ENCODE results near the gene ZC3H4. TPM values are rescaled to one million over a fixed set of nuclear protein-coding genes. Genes with fewer than 3 reads are reported as not detected.

Gene ZC3H4
- total RNA-seq, 1 experiment from 2014 or later, result 11.2 TPM

DNA sequence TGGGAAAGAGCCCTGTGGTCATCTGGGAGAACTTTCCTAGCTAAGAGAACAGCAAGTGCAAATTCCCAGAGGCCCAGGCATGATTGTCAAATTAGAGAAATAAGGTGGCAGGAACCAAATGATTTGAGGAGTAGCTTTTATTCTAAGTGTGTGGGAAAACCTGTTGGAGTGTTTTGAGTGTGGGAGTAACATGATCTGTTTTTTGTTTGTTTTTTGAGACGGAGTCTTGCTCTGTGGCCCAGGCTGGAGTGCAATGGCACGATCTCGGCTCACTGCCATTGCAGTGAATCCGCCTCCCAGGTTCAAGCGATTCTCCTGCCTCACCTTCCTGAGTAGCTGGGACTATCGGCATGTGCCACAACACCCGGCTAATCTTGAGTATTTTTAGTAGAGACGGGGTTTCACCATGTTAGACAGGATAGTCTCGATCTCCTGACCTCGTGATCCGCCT lies 19.5 kb upstream of the ZC3H4 start:
- DNase-seq (ENCODE audit: low read depth), result no peak

DNA sequence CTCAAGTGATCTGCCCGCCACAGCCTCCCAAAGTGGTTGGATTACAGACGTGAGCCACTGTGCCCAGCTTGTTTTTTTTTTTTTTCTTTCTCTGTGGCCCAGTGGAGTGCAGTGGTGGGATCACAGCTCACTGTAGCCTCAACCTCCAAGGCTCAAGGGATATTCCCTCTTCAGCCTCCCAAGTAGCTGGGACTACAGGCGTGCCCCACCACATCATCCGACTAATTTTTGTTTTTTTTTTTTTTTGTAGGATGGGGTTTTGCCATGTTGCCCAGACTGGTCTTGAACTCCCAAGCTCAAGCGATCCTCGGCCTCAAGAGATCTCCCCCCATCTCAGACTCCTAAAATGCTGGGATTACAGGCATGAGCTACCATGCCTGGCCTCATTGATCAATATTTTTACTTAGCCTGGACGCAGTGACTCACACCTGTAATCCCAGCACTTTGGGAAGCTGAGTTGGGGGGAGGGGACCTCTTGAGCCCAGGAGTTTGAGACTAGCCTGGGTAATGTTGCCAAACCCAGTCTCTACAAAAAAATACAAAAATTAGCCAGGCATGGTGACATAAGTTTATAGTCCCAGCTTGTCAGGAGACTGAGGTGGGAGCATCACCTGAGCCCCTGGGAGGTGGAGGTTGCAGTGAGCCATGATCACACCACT lies 18.7 kb upstream of the ZC3H4 start:
- DNase-seq (ENCODE audit: low read depth), result no peak

DNA sequence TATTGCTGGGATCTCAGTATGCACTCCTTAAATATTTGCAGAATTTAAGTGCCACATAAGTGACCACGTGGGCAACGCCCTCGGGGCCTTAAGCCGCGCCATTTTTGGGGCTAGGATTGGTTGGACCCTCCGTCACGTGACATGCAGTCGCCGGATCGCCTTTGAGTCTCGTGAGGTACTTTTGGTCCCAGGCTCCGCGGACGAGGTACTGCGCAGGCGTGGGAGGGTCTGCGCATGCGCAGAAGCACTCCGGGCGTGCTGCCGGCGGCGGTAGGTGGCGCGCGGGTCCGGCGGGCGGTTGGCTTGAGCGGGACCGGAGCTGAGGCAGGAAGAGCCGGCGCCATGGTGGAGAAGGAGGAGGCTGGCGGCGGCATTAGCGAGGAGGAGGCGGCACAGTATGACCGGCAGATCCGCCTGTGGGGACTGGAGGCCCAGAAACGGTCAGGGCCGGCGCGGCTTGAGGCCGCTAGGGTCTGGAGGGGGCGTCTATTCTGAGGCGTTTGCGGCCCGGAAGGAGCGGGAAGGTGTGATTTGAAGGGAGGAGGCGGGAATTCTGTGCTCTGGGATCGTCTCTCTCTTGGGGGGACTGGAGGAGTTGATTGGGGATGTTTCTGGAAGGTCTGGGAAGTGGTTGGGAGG lies 17.1 kb upstream of the ZC3H4 start, which contains the start of gene SAE1:
TSS of gene SAE1 (plus strand) at position 247 of the 639 bp plus-strand sequence. CDS start at position 343, 96 bp downstream.
- DNase-seq (ENCODE audit: low read depth), result peak; percentile 98

DNA sequence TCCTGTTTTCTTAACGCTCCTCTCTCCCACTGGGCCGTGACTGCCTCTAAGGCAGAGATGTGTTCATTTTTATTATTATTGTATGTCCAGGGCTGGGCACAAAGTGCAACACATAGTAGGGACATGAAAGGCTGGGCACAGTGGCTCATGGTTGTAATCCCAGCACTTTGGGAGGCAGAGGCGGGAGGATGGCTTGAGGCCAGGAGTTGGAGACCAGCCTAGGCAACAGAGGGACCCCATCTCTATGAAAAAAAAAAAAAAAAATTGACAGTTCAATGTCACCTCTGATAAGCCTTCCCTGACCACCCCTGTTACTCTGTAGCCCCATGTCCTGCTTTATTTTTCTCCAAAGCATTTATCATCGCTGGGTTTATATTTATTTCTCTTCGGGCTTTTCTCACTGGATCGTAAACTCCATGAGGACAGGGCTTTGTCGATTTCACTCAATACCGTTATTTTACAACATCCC lies 16.6 kb upstream of the ZC3H4 start:
- no peak for DNase-seq (ENCODE audit: low read depth)

DNA sequence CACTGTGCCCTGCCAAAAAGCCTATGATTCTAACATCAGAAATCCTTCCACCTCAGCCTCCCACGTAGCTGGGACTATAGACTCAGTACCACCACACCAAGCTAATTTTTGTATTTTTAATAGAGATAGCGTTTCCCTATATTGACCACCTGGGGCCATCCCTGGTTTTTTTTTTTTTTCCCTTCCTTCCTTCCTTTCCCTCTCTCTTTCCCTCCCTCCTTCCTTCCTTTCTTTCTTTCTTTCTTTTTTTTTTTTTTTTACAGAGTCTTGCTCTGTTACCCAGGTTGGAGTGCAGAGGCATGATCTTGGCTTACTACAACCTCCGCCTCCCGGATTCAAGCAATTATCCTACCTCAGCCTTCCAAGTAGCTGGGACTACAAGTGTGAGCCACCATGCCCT lies 16.0 kb upstream of the ZC3H4 start:
- DNase-seq (ENCODE audit: low read depth), result no peak

DNA sequence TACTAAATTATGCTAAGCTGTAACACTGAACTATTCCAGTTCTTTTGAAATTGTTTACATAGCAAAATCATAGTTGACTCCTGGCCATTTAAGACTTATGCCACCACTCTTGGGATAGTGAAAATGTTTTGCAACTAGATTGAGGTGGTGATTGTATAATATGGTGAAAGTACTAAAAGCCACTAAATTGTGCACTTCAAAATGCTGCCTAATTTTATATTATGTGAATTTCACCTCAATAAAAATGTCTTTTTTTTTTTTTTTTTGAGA lies 12.0 kb upstream of the ZC3H4 start:
- DNase-seq (ENCODE audit: low read depth), result no peak

DNA sequence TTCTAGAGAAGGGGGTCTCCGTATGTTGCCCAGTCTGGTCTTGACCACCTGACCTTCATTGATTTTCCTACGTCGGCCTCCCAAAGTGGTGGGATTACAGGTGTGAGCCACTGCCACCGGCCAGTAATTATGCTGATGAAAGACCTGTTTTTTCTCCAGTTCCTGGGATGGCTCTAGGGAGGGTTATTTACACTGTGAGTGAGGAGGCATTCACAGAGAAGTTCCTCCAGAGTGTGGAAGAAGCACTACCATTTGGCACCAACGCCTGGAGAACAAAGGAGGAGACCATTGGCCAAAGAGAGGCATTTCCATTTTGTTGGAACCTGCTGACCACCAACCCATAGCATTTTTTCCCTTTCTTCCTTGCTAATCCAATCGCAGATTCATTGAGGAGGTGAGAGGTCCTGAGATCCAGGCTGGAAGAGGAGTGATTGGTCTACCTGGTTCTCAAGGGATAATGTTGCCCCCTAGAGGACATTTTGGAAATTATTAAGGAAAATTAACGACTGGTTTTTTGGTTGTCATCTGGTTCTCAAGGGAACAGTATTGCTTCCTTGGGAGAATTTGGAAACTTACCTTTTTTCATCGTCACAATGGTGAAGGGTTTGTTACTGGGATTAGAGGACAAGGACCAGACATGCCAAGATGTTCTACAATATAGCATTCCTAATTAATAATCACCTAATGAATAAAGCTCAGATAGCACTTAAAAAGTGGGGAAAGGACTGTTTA lies 11.5 kb upstream of the ZC3H4 start:
- DNase-seq (ENCODE audit: low read depth), result peak; percentile 80

DNA sequence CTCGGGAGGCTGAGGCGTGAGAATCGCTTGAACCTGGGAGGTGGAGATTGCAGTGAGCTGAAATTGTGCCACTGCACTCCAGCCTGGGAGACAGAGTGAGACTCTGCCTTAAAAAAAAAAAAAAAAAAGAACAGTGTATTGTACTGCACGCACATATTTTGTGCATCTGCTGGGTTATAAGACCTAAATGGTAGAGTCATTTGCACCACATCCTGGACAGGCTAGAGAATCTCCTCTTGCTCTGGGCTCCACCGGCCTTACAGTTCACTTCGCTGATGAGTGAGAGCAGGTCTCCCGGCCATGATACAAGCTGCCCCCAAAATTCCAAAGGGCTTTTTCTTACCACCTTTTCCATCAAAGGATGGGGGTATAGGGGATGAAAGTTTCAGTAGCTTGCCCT lies 9.8 kb upstream of the ZC3H4 start:
- no peak for DNase-seq (ENCODE audit: low read depth)

DNA sequence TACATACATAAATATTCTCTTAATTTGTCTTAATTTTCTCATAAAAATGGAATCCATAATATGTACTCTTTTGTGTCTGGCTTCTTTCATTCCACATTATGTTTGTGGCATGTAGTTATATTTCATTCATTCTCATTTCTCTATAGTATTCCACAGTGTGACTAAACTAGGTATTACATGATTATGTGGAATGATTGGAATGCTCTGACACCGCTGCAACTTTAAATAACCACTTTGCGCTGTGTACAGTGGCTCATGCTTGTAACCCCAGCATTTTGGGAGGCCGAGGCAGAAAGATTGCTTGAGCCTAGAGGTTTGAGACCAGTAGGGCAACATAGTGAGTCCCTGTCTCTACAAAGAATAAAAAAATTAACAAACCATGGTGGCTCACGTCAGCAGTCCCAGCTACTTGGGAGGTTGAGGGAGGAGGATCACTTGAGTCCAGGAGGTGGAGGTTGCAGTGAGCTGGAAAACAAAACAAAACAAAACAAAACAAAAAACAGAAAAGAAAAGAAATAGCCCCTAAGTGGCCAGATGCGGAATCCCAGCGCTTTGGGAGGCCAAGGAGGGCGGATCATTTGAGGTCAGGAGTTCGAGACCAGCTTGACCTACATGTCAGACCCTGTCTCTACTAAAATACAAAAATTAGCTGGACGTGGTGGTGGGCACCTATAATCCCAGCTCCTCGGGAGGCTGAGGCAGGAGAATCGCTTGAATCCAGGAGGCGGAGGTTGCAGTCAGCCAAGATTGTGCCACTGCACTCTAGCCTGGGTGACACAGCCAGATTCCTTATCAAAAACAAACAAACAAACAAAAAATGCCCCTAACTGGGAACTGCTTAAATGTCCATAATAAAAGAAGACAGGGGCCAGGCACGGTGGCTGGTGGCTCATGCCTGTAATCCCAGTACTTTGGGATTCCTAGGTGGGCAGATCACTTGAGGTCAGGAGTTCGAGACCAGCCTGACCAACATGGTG lies 9.1 kb upstream of the ZC3H4 start:
- DNase-seq (ENCODE audit: low read depth), result peak; percentile 85

DNA sequence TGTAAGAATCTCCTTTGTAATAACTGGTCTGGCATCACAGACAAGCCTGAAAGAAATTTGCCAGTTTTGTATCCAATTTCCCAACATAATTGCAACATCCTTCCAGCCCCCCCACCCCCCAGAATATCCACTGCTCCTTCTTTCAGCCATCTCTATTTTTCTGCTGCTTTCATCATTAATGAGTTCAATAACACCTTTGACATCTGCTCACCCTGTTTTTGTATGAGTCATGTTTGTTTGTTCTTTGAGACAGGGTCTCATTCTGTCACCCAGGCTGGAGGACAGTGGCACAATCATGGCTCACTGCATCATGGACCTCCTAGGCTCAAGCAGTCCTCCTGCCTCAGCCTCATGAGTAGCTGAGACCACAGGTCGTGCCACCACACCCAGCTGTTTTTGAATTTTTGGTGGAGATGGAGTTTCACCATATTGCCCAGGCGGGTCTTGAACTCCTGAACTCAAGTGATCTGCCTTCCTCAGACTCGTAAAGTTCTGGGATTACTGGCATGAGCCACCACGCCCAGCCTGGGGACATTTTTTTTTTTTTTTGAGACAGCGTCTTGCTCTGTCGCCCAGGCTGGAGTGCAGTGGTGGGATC lies 7.0 kb upstream of the ZC3H4 start:
- DNase-seq (ENCODE audit: low read depth), result no peak

DNA sequence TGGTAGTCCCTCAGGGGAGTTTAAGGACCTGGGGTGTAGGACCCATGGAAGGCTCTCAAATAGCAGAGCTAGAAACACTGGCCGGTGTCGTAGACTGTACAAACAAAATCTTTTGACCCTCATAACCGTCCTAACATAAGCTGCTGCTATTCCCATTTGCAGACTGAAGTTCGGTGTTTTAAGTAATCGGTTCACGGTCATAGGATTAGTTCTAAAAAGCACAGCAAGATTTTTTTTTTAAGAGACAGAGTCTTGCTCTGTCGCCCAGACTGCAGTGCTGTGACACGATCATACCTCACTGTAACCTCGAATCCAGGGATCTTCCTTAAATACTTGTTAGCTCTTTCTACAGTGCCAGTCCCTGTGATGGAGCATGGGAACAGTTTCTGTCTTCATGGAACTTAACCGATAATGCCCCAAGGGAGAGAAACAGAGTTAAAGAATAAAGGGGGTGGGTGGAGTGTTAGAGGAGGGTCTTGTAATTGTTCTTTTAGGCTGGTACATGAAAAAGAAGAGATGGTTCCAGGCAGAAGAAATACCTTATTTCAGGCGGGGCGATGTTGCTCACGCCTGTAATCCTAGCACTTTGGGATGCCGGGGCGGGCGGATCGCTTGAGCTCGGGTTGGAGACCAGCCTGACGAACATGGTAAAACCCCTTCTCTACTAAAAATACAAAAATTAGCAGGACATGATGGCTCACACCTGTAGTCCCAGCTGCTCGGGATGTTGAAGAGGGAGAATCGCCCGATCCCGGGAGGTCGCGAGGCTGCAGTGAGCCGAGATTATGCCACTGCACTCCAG lies 475 bp upstream of the ZC3H4 start:
- DNase-seq (ENCODE audit: low read depth), result no peak

DNA sequence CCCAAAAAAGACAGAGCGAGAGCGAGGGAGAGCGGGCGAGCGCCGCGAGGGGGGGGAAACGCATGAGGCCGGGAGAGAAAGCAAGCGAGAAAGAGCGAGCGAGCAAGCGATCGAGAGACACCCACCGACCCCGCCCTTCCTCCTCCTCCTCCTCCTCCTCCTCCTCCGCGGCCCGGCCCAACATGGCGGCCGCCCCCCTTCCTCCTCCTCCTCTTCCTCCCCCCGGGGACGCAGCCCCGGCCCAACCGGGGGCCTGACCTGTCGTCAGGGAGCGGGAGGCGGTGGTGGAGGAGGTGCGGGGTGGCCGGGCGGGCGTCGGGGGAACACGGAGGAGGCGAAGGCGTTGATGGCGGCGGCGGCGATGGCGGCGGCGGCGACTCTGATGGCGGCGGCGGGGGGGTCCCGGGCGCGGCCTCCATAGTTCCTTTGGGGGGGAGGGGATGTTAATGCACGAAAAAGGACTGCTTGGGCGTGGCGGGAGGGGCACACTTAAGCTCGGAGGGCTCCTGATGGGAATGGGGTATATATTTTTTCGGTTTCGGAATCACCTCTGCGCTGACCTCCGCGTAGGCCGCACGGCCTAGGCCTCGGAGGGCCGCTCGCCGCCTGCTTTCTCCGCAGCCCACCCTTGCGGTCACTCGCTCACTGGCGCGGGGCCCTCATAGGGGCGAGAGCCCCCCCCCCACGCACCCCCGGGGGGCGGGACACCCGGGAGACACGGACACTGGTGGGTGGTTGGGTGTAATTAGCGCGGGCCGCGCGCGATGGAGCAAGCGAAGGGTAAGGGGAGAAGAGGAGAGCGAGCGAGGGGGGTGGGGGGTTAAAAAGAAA lies 1.2 kb downstream of the ZC3H4 start:
- peak; percentile 85 for DNase-seq (ENCODE audit: low read depth)

DNA sequence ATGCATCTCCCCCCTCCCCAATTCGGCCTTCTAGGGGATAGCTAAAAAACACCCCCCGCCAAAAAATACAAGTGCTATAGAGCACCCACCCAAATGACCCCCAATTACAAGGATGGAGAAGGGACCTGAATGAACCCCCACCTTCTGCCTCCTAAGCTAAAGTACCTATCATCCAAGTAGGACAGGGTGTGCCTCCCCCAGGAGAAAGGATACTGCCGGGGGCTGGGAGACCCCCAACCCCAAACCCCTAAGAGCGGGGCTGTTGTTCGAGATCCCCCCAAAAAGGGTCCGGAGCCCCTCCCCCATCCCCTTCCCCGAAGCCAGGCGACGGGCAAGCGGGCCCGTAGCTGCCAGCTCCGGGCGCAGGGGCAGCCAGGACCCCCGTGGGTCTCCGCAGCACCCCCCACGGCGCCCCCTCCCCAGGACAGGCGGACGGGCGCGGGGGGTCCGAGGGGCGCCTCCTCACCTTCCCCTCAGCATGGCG lies 1.9 kb downstream of the ZC3H4 start:
- DNase-seq (ENCODE audit: low read depth), result no peak

DNA sequence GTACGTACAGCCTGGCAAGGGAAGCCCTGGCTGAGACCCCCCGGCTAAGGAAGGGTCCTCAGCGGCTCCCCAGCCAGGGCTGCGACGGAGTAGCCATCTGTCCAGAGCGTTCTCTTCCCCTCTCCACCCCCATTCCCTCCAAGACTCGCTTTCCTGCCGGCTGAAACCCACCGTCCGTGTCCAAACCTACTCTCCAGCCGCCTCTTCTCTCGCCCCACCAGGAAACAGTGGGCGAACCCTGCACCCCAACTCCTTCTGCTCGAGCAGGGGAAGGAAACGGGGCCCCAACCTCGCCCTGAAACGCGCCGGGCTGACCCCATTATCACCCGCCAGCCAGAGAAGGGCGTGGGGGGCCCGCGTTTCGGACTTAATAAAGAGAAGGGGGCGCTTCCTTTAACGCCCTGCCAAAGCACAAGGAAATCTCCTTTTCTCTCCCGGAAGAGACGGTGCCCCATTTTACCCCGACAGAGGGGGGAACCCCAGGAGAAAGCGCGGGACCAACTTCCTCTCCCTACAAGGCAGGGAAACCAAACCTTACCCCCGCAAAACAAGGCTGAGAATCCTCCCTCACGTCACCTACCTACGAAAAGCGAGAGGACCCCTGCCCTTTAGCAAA lies 2.5 kb downstream of the ZC3H4 start:
- no peak for DNase-seq (ENCODE audit: low read depth)

DNA sequence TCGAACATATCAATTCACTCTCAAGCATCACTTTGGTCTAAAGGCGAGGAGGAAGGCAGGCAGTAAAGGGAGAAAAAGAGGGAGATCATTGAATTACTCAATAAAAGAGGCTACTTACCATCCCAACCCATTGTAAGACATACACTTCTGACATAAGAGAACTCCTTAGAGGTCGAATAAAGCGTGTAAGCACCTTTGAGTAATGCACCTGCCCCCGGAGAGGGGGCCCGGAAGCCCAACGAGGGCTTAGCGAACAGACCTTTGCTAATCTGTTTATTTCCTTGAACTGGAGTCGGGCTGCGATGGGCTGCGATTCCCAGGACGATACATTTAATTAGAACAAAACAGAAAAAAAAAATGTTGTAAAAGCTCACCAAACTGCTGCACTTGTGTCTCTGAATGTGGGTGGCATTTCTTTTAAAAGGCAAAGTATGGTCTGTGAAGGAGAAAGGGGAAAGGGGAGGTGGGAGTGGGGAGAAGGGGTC lies 3.0 kb downstream of the ZC3H4 start:
- no peak for DNase-seq (ENCODE audit: low read depth)

DNA sequence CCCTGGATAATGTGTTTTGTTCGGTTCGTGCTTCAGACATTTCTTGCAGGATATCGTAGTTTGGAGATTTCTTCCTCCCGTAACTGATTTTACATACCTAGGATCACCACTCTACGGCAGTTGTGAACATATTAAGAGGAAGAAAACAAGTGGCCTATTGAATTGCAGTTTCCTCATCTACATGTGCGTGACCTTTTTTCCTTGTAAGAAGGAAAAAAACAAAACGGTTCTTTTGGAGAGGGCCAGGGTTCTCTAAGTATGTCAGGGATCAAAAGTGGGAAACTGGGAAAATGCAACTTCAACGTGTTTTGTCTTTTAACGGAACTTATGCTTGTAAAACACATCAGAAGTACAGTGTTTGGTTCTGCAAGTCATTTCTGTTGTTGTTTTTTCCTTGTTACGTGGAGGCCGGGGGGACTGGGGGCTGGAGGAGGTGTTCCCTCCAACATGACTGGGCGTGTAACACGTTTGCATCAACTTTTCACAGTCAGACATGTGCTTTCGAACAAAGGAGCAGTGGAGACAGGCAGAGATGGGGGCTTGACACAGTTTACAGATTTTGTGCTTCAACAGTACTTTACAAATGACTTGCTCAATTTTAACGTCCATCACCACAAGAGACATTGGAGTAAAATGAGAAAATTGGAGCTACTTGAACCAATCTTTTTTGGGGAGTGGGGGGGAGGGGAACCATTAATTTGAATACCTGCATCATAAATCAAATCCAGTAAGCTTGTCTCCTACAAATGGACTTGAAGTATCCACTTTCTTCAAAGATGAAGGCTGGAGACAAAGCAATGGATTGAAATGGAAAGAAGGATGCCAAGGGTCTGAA lies 3.8 kb downstream of the ZC3H4 start:
- DNase-seq (ENCODE audit: low read depth), result no peak

DNA sequence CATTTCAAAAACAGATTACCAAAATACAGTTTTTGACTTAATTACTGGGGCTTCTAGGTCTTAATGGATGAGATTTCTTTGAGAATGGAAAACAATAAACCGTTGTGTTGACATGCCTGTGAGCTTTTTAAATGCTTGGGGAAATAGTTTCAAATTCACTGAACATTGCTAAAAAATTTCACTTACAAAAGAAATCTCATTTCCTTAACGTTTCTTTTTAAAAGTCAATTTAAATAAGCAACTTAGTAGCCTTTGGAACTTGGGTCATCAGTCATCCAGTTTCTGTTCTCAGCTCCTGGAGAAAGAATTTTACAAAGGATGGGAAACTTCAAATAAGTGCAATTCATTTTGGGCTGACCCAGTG lies 4.4 kb downstream of the ZC3H4 start:
- no peak for DNase-seq (ENCODE audit: low read depth)
